OCI-LY3 (cell line): Measurements from ENCODE around the gene MBL2.

Experiments
- EZH2phosphoT487 ChIP-seq: fragments of 200-600 bp; shearing (Covaris generic); IDR thresholded peaks from 2 replicates; pipeline ENCODE4 v1.6.1; 2018; ENCODE audit warnings: antibody characterized with exemption, mixed run types, low read depth
- TF ChIP-seq, protein P1 (sequence below): fragments of 200-600, 300-600 bp; sonication (generic); IDR thresholded peaks from 2 replicates; pipeline ENCODE4 v1.5.1; 2014; ENCODE audit warnings: antibody characterized with exemption, low read length, low read depth

GRCh38 chr10:52774182-52774581 lies 1.6 kb upstream of the MBL2 start:
- TF ChIP-seq, protein P1, sequence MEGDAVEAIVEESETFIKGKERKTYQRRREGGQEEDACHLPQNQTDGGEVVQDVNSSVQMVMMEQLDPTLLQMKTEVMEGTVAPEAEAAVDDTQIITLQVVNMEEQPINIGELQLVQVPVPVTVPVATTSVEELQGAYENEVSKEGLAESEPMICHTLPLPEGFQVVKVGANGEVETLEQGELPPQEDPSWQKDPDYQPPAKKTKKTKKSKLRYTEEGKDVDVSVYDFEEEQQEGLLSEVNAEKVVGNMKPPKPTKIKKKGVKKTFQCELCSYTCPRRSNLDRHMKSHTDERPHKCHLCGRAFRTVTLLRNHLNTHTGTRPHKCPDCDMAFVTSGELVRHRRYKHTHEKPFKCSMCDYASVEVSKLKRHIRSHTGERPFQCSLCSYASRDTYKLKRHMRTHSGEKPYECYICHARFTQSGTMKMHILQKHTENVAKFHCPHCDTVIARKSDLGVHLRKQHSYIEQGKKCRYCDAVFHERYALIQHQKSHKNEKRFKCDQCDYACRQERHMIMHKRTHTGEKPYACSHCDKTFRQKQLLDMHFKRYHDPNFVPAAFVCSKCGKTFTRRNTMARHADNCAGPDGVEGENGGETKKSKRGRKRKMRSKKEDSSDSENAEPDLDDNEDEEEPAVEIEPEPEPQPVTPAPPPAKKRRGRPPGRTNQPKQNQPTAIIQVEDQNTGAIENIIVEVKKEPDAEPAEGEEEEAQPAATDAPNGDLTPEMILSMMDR, result no peak
- no peak for TF ChIP-seq EZH2phosphoT487
